CD1c-positive myeloid dendritic cell (primary cell): ENCODE results near the gene SCN4A.

Source experiments
- DNase-seq: peaks from one replicate; pipeline ENCODE4 v3.0.0-alpha.2; 2016; ENCODE audit errors: extremely low spot score

The SCN4A gene

GRCh38 chr17:63955232-63955631 lies 17.5 kb downstream of the SCN4A start:
- DNase-seq: no peak

GRCh38 chr17:63954402-63955063 lies 18.2 kb downstream of the SCN4A start:
- DNase-seq: no peak

DNA sequence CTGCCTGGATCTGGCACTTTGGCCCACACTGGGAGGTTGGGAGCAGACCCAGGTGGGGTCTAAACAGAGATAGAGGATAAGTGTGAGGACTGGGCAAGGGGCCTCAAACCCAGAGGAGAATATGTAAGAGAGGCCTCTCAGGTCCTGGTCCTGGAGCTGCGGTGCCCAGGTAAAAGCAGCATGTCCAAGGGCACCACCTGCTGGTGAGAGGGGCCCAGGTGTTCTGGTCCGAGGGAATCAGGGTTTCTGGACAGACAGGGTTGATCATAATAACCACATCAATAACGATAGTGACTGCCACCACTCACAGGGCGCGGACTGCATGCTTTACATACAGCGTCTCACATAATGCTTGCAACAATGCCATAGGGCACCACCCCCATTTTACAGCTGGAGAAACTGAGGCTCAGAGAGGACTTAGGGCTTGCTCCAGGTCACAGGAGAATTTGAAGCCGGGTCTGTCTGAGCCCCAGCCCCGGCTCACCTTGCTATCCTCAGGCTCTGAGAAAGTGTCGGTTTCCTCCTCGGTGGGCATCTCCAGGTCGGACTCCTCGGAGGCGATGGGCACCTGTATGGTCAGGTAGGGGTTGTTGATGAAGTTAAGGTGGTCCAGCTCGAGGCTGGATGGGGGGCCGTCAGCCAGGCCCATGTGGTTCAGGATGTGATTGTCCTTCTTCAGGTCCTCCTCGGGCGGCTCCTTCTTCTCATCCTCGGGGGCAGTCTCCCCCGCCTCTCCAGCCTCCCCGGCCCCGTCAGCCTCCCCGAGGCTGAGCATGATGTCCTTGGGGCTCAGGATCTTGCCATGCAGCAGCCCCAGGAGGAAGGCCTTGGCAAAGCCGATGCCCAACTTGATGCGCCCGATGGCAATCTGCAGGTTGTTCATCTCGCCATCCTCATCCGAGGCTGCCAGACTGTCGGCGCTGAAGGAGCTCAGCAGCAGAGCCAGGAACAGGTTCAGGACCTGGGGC lies 21.5 kb downstream of the SCN4A start:
- DNase-seq: no peak

- no peak for DNase-seq
Measured at GRCh38 chr17:63949576-63950250, 23.0 kb downstream of the SCN4A start.

- no peak for DNase-seq
Measured at GRCh38 chr17:63948521-63948920, 24.2 kb downstream of the SCN4A start.

DNA sequence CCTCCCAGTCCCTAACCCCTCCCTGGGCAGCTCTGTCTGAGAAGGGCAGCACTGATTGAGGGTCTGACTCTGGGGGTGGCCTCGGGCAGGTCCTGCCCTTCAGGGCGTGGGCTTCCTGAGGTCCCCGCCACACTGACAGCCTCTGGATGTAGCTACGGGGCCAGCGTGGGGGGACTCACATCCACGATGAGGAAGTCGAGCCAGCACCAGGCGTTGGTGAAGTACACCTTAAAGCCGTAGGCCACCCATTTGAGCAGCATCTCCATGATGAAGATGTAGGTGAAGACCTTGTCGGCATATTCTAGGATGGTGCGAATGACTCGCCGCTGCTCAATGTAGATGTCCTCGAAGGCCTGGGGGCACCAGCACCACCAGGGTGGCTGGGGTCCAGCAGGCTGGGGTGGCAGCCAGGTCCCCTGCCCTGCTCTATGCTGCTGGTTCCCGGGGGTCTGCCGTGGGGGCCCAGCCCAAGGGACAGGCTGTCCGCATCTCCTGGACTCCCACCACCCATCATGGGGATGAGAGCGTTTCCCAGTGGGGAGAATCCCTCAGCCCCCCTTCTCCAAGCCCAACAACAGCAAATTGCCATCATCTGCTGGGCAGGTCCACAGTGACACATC lies 24.9 kb downstream of the SCN4A start:
- no peak for DNase-seq

DNA sequence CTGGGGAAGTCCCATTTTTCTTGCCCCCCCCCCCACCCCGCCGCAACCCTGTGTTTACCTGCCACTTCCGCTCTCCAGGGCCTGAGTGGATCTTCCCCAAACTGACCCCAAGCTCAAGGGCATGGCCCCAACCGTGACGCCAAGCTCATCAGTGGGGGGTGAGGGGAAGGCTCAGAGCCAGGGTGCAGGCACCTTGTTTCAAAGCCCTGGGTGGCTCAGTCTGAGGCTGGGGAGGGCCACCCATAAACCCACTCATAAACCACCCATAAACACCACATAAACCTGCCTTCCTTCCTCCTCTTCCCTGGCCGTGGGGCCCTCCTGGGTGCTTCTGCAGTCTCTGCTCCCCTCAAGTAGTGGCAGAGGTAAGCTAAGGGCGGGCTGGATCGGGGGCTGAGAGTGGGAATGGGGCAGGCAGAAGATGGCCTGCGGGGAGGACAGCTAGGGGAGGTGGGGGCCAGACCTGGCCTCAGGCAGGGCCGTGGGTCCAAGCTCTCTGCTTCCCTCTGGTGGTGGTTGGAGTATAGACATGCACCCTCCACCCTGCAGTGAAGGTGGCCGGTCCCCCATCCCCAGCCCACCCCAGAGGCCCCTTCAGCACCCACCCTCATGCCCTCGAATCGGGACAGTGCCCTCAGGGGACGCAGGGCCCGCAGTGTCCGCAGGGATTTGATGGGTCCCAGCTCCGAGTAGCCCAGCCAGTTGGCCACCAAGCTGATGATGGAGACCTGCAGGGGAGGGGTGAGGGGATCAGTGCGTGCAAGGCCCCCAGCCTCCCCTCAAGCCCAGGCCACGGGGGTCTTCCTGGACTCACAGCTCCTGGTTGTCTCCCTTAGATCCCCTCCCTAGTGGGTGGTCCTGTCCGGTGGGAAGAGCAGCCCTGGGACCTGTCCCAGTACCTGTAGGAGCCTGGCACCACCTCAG lies 26.0 kb downstream of the SCN4A start:
- peak; percentile 68 for DNase-seq

DNA sequence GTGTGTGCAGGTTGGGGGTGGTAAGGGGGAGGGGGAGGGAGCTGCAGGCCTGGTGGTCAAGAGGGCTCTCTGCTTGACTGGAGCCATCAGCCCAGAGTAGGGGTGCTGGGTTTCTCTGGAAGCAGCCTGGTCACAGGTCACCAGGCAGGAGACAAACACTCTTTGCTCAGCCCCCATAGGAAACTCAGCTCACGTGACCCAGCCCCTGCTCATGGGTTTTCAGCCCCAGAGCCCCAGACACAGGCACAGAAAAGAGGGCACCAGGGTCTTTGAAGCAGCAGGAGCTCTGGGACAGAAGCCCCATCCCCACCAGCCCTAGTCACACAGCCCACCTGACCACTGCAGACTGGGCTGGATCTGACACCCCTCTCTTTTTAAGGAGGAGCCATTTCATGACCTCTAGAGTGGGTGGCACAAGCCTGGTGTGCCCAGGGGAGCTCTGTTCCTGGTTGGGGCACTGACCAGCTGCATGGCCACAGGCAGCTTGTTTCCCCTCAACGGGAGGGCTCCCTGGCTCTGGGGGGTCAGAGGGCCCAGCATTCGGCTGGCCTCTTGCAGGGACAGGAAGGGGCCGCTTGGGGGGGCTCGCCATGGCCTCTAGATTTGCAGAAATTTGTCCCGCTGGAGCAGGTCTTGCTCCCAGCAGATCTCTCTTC lies 26.8 kb downstream of the SCN4A start:
- no peak for DNase-seq

DNA sequence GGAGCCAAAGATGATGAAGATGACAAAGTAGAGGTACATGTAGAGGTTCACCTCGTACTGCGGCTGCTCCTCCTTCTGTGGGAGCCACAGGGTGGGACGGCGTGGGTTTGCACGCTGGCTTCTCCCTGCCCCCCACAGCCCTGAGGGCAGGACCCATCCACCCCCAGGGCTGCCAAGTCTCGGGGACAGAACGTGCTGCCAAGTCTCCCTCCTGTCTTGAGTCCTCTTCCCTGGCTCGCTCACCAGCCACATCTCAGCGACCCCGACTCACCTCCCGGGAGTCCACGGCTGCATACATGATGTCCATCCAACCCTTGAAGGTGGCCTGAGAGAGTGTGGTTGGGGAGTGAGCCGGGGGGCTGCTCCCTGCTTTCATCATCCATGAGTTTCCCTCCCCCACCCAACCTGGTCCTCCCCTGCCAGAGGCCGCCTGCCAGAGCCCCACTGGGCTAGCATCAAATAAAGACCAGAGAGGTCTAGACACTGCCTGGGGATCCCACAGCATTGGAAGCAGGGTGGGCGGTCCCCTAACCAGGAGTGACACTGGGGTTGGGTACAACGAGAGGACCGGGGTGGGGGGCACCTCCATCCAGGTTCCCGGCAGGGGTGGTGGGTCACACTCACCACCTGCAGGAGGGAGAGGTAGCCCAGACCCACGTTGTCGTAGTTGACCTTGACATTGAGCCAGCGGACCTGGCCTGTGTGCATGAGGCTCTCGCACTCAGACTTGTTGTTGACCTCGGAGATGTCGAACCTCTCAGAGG lies 27.8 kb downstream of the SCN4A start:
- DNase-seq: no peak

GRCh38 chr17:63943745-63944144 lies 29.0 kb downstream of the SCN4A start:
- no peak for DNase-seq

DNA sequence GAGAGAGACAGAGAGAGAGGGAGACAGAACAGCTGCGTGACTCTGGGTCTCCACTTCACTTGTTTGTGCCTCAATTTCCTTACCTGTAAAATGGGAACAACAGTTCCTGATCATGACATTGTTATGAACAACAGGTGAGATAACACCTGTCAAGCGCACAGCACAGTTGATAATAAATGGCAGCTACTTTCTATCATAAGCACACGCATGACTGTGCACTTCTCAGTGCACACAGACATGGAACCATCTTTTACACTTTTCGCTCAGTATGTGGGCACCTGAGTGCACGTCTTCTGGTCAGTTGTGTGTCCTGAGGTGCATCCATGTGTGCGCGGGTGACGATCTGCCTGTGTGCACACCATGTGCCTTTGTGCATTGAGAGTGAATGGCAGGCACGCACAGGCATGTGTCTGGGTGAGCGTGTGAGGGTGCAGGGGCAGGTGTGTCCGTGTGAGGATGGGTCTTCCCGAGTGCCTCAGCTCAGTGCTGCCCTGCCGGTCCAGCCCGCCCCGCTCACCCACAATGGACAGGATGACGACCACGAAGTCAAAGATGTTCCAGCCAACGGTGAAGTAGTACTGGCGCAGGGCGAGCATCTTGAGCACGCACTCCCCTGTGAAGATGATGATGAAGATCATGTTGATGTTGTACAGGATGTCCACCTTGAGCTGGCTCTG lies 30.3 kb downstream of the SCN4A start:
- DNase-seq: no peak

- no peak for DNase-seq
Measured at GRCh38 chr17:63941751-63942150, 31.0 kb downstream of the SCN4A start.

- no peak for DNase-seq
Measured at GRCh38 chr17:63941162-63941561, 31.6 kb downstream of the SCN4A start.

GRCh38 chr17:63940584-63940983 lies 32.1 kb downstream of the SCN4A start:
- no peak for DNase-seq

DNA sequence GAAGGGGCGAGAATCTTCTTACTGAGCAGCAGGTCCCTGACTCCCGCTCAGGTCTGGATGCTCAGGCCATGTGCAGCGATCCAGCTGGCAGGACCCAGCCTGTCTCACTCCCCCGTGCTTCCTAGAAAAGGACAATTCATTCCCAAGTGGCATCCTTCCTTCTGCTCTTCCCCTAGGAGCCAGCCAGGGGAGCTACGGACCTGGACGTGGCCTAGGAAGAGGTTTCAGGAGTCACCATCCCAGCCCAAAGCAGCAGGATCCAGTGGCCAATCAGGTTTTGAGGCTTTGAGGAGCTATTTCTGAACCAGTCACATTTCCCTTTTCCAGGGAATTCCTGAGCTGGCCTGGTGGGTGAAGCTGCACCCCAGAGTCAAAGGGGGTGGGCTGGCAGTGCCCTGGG lies 32.8 kb downstream of the SCN4A start:
- no peak for DNase-seq

DNA sequence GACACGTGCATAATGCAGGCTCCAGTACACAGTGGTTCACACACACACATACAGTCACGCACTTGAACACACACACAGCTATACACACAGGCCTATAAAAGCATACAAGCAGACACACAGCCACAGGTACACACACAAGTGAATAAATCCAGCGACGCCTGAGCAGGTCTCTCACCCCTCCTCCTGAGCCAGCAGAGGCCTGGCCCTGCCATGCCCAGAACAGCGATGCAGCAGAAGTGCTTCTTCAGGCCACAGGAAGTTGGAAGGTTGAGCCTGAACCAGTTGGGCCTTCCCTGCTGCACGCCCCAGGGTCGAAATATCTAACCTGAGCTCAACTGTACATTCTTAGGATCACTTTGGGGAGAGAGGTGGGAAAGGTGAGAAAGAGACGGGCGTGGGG lies 33.3 kb downstream of the SCN4A start:
- no peak for DNase-seq

DNA sequence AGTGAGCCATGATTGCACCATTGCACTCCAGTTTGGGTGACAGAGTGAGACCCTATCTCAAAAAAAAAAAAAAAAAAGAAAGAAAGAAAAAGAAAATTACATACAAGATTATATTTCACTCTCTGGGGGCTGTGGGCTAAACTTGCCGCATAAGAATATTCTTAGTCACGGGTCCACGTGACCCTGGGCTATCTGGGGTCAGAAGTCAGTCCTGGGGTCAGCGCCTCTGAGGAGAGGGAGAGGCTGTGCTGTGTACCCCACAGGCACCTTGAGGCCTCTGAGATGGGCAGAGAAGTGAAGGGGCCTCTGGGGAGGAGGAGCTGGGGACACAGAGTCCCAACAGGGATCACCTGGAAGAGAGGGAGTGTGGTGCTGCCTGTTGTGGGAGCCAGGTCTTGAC lies 34.8 kb downstream of the SCN4A start:
- no peak for DNase-seq

GRCh38 chr17:63937319-63937718 lies 35.4 kb downstream of the SCN4A start:
- no peak for DNase-seq
